ENCODE results near the gene THAP10.

Gene THAP10

DNA sequence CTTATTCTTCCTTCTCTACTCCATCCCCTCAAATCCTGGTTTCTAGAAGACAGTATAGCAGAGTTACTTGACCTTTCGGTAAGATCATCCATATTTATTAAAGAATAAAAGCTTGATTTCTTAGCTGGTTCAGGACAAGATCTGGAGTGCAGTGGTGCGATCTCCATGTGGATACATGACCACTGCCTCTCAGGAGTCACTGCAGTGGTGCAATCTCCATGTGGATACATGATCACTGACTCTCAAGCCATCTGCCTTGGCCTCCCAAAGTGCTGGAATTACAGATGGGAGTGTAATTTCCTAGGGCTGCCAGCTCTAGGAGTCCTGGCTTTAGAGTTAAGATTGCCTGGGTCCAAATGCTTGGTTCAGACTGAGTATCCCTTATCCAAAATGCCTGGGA lies 54.8 kb downstream of the THAP10 start:
- TF ChIP-seq CTCF (IDR thresholded peaks at IDR 0.05; ENCODE audit: low read depth, low read length, poor library complexity, severe bottlenecking) (no peak), EZH2phosphoT487 (IDR thresholded peaks at IDR 0.05; ENCODE audit: borderline replicate concordance, low read length) (no peak)
- H3F3A ChIP-seq (ENCODE audit: control insufficient read depth, insufficient read depth): no peaks in the 10 kb centered on the region

GRCh38 chr15:70835841-70836240 lies 56.4 kb downstream of the THAP10 start:
- H3K4me3 ChIP-seq (ENCODE audit: low read length): no peak overlapping the region
- H3K27me3 ChIP-seq (ENCODE audit: control insufficient read depth, low read length): no peaks in the 10 kb centered on the region; the same call in 1 of the 2 replicates
- TF ChIP-seq CTCF (IDR thresholded peaks at IDR 0.05; ENCODE audit: low read depth, low read length, poor library complexity, severe bottlenecking): no peak
- no peaks in the 10 kb centered on the region for H3K36me3 ChIP-seq (ENCODE audit: control insufficient read depth, low read length)
- H3F3A ChIP-seq (ENCODE audit: control insufficient read depth, insufficient read depth): no peaks in the 10 kb centered on the region
- H3K9me2 ChIP-seq (replicated peaks; ENCODE audit: control insufficient read depth, low read length): no peaks in the 10 kb centered on the region
- H3K27ac ChIP-seq (ENCODE audit: low read depth, low read length): no peak overlapping the region
- no peak overlapping the region for H3K4me2 ChIP-seq (ENCODE audit: low read length)
- H4K20me1 ChIP-seq (ENCODE audit: control insufficient read depth, insufficient read depth, low read depth, low read length): no peaks in the 10 kb centered on the region
- H3K9me3 ChIP-seq (ENCODE audit: control insufficient read depth, insufficient read depth, low read length): no peaks in the 10 kb centered on the region
- no peaks in the 10 kb centered on the region for H3K79me2 ChIP-seq (ENCODE audit: control insufficient read depth, low read length)
- H3K4me1 ChIP-seq (ENCODE audit: control insufficient read depth, low read length): no peaks in the 10 kb centered on the region

More for the DNA sequence above, 54.8 kb downstream of the THAP10 start:
- H4K20me1 ChIP-seq (ENCODE audit: control insufficient read depth, insufficient read depth, low read depth, low read length): no peaks in the 10 kb centered on the region
- no peak overlapping the region for H3K4me3 ChIP-seq (ENCODE audit: low read length)
- no peaks in the 10 kb centered on the region for H3K4me1 ChIP-seq (ENCODE audit: control insufficient read depth, low read length)
- no peaks in the 10 kb centered on the region for H3K9me2 ChIP-seq (replicated peaks; ENCODE audit: control insufficient read depth, low read length)
- H3K36me3 ChIP-seq (ENCODE audit: control insufficient read depth, low read length): no peaks in the 10 kb centered on the region
- H3K9me3 ChIP-seq (ENCODE audit: control insufficient read depth, insufficient read depth, low read length): no peaks in the 10 kb centered on the region
- no peaks in the 10 kb centered on the region for H3K79me2 ChIP-seq (ENCODE audit: control insufficient read depth, low read length)
- H3K27me3 ChIP-seq (ENCODE audit: control insufficient read depth, low read length): no peaks in the 10 kb centered on the region; the same call in 1 of the 2 replicates
- no peak overlapping the region for H3K4me2 ChIP-seq (ENCODE audit: low read length)
- no peak overlapping the region for H3K27ac ChIP-seq (ENCODE audit: low read depth, low read length)

- H3K9me2 ChIP-seq (replicated peaks; ENCODE audit: control insufficient read depth, low read length): no peaks in the 10 kb centered on the region
- H3F3A ChIP-seq (ENCODE audit: control insufficient read depth, insufficient read depth): no peaks in the 10 kb centered on the region
- H3K4me3 ChIP-seq (ENCODE audit: low read length): no peak overlapping the region
- peaks cover 3% of the 10 kb centered on the region; the same call in 1 of the 2 replicates for H3K27me3 ChIP-seq (ENCODE audit: control insufficient read depth, low read length)
- H3K27ac ChIP-seq (ENCODE audit: low read depth, low read length): no peak overlapping the region
- TF ChIP-seq EZH2phosphoT487 (IDR thresholded peaks at IDR 0.05; ENCODE audit: borderline replicate concordance, low read length) (no peak), CTCF (IDR thresholded peaks at IDR 0.05; ENCODE audit: low read depth, low read length, poor library complexity, severe bottlenecking) (no peak)
- H3K9me3 ChIP-seq (ENCODE audit: control insufficient read depth, insufficient read depth, low read length): no peaks in the 10 kb centered on the region
- H3K4me1 ChIP-seq (ENCODE audit: control insufficient read depth, low read length): no peaks in the 10 kb centered on the region
- H3K36me3 ChIP-seq (ENCODE audit: control insufficient read depth, low read length): no peaks in the 10 kb centered on the region
- H3K4me2 ChIP-seq (ENCODE audit: low read length): no peak overlapping the region
- H4K20me1 ChIP-seq (ENCODE audit: control insufficient read depth, insufficient read depth, low read depth, low read length): no peaks in the 10 kb centered on the region
- no peaks in the 10 kb centered on the region for H3K79me2 ChIP-seq (ENCODE audit: control insufficient read depth, low read length)
These were observed 56.8 kb downstream of the THAP10 start for GRCh38 chr15:70835415-70835814.

DNA sequence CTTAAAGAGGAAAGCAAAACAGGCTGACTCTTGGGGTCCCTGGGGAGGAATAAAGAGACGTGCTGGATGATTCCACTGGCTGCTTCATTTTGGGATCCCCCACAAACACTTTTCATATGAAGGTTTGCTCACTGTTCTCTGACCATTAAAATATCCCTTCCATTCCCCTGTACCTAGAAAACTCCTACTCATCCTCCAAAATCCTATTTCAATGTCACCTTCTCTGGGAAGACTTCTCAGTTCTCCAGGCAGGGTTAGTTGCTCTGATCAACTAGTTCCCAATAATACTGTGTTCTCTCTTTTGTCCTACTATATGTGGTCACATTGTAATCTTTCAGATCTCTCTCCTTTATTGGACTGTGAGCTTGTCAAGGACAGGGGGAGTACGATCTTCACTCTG lies 57.2 kb downstream of the THAP10 start:
- H3K36me3 ChIP-seq (ENCODE audit: control insufficient read depth, low read length): no peaks in the 10 kb centered on the region
- TF ChIP-seq EZH2phosphoT487 (IDR thresholded peaks at IDR 0.05; ENCODE audit: borderline replicate concordance, low read length) (no peak), CTCF (IDR thresholded peaks at IDR 0.05; ENCODE audit: low read depth, low read length, poor library complexity, severe bottlenecking) (no peak)
- no peak overlapping the region for H3K27ac ChIP-seq (ENCODE audit: low read depth, low read length)
- no peaks in the 10 kb centered on the region for H3K9me3 ChIP-seq (ENCODE audit: control insufficient read depth, insufficient read depth, low read length)
- no peak overlapping the region for H3K4me3 ChIP-seq (ENCODE audit: low read length)
- no peaks in the 10 kb centered on the region for H3K4me1 ChIP-seq (ENCODE audit: control insufficient read depth, low read length)
- no peak overlapping the region for H3K4me2 ChIP-seq (ENCODE audit: low read length)
- peaks cover 3% of the 10 kb centered on the region; the same call in 1 of the 2 replicates for H3K27me3 ChIP-seq (ENCODE audit: control insufficient read depth, low read length)
- no peaks in the 10 kb centered on the region for H3F3A ChIP-seq (ENCODE audit: control insufficient read depth, insufficient read depth)
- no peaks in the 10 kb centered on the region for H3K9me2 ChIP-seq (replicated peaks; ENCODE audit: control insufficient read depth, low read length)
- H4K20me1 ChIP-seq (ENCODE audit: control insufficient read depth, insufficient read depth, low read depth, low read length): no peaks in the 10 kb centered on the region
- H3K79me2 ChIP-seq (ENCODE audit: control insufficient read depth, low read length): no peaks in the 10 kb centered on the region

All from DOHH2 (cell line).